AG04449 (cell line): ENCODE data around the gene C2CD2.

Experiments used
- CTCF ChIA-PET: fragments of 350-600 bp; formaldehyde crosslinking; extraction: SDS; loops from one replicate; lab custom pipeline; 2021; ENCODE audit warnings: antibody characterized with exemption; lab: Yijun Ruan, JAX
- POLR2A ChIA-PET: fragments of 400-600, 350-600 bp; formaldehyde crosslinking; extraction: SDS; loops from one replicate; lab custom pipeline; 2020; ENCODE audit warnings: antibody characterized with exemption, inconsistent platforms; lab: Yijun Ruan, JAX
- DNase-seq: peaks from one replicate; pipeline ENCODE4 v3.0.0-alpha.2; 2010; ENCODE audit warnings: low read depth, low spot score
- H3K4me3 ChIP-seq: 2 replicates; pipeline ENCODE4 v1.5.1; 2011; ENCODE audit warnings: low read depth, mild to moderate bottlenecking, control low read depth, low read length
- TF ChIP-seq, protein P1 (sequence below): IDR thresholded peaks from one replicate; pipeline ENCODE4 v1.5.1; 2011; ENCODE audit warnings: mild to moderate bottlenecking, moderate library complexity, low read length, control low read depth, inconsistent platforms; ENCODE audit not compliant: insufficient read depth; ENCODE audit errors: missing control alignments

Gene C2CD2

DNA sequence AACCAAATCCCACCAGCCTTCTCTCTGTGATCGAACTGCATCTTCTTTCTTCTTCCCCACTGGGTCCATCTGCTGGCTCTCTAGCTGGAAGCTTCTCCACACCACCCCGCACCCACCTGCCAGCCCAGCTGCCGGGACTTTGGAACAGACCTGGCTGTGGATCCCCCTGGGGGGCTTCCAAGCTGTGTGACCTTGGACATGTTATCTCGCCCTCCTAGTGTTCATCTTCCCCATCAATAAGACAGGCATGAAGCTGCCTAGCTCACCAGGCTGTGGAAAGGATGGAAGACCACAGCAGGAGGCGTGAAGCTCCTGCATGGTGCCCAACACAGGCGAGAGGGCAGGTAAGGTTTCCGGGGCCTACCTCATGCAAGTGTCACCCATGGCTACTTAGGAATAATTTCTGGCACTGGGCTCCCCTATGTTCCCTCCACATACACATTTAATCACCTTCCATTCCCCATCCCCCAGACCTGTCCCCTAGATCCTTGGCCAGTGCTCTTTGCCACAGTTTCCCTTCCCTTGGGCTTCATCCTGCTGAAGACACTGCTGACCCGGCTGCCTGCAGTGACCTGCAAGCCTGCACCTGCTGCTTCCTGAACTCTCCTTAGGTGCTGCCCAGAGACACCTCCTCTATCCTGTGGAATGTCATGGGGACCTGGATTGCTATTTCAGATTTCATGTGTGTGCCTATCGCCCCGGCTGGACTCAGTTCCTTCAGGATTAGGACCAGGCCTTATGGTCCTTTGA lies 13.2 kb upstream of the C2CD2 start:
- no peak overlapping the region for H3K4me3 ChIP-seq
- TF ChIP-seq, protein P1, sequence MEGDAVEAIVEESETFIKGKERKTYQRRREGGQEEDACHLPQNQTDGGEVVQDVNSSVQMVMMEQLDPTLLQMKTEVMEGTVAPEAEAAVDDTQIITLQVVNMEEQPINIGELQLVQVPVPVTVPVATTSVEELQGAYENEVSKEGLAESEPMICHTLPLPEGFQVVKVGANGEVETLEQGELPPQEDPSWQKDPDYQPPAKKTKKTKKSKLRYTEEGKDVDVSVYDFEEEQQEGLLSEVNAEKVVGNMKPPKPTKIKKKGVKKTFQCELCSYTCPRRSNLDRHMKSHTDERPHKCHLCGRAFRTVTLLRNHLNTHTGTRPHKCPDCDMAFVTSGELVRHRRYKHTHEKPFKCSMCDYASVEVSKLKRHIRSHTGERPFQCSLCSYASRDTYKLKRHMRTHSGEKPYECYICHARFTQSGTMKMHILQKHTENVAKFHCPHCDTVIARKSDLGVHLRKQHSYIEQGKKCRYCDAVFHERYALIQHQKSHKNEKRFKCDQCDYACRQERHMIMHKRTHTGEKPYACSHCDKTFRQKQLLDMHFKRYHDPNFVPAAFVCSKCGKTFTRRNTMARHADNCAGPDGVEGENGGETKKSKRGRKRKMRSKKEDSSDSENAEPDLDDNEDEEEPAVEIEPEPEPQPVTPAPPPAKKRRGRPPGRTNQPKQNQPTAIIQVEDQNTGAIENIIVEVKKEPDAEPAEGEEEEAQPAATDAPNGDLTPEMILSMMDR: no peak
- CTCF ChIA-PET: no interaction called here
- POLR2A ChIA-PET: no interaction called here
- DNase-seq: no peak

DNA sequence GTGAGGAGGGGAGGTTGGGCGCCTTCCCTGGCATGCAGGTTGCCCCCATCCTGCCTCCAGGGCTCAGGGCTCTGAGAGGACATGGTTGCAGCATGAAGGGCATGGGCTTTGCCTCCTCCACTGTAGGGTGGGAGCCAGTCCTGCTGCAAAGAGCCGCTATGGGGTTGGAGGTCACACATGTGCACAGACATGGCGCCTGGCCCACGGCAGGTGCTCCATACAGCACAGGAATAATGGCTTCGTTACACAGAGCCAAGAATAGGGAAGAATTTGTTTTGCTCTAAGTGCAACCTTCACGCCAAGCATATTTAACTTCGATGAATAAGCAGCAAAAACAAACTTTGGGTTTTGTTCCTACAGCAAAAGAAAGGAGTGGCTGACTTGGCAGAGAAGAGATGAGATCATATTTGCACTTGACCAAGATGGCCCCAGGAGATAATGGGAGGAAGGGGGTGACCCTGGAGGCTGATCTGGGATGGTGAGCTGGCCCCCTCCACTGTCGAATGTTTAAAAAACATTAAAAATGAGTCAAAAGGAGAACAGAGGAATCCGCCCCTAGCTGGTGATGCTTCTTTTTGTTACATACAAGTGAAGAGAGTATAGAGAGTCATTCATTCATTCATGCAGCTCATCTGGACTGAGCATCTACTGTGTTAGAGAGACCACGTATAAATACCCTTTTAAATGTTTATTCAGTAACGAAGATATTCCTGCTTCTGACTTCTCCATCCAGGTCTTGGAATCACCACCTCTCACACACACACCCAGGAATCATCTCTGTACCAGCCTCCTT lies 12.4 kb upstream of the C2CD2 start:
- CTCF ChIA-PET: no interaction called here
- POLR2A ChIA-PET: no interaction called here
- no peak overlapping the region for H3K4me3 ChIP-seq
- TF ChIP-seq, protein P1: no peak
- DNase-seq: no peak

DNA sequence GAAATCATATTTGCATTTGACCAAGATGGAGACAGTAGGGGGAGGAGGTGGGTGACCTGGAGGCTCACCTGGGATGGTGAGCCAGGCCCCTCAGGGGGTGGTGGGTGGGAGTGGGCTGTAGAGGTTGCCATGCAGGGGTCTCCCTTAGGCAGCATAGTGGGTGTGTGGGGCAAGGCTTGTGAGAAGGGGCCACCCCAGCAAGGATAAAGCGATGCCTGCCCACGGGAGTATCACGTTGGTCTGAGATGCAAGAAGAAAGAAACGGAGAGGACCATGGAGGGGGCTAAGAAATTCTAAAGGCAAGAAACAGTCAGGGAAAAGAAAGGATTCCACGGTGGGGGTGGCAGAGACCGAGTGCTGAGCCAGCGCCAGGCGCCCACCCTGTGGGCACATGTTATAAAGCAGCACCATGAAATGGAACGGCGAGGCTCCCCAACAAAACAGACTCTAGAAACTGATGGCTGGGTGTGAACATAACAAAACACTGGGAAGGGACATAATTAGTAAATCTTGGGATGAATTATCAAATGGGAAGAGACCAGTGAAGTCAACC lies 11.7 kb upstream of the C2CD2 start:
- ChIA-PET CTCF (interaction anchor here (0.9 kb wide), 1 partner anchor 21 kb away, joined by 3 read pairs; no protein-coding TSS in a partner anchor), POLR2A (no interaction called here)
- H3K4me3 ChIP-seq: no peak overlapping the region
- no peak for DNase-seq
- TF ChIP-seq, protein P1: no peak

DNA sequence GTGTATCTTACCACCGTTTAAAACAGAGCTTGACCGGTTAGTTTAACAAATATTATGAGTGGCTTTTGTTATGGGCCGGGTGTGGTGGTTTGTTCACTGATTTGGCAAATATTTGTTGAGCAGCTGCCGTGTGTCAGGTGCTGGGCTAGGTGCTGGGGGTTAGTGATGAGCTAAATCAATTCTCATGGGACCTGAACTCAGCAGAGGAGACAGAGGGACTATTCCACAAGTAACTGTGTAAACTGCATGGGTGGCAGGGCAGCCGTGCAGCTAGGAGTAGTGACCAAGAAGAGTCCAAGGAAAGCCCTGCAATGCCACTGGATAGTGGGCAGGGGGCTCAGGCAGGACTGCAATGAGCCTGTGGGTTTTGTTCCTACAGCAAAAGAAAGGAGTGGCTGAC lies 11.2 kb upstream of the C2CD2 start:
- TF ChIP-seq, protein P1: no peak
- POLR2A ChIA-PET: no interaction called here
- DNase-seq: no peak
- CTCF ChIA-PET: interaction anchor here (0.9 kb wide), 1 partner anchor 21 kb away, joined by 3 read pairs; no protein-coding TSS in a partner anchor
- H3K4me3 ChIP-seq: no peak overlapping the region

DNA sequence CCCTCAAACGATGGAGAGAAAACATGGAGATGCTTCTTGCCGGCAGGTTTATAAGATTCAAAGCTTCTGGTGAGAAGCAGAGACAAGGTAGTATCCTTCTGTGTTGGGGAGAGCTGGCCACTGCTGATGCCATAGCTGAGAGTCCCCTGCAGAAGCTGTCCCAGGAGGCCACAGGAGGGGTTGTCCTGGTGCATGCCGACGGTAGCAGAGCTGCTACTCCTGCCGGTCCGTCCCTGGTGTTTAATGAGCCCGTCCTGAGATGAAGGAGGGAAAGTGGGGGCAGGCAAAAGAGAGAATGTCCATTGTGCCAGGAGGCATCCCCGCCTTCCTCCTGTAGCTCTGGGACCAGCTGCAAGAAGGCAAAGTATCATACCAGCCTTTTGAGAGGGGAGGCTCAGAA lies 10.4 kb upstream of the C2CD2 start:
- DNase-seq: no peak
- TF ChIP-seq, protein P1: no peak
- no peak overlapping the region for H3K4me3 ChIP-seq
- ChIA-PET CTCF (interaction anchor here (1.2 kb wide), 1 partner anchor 20 kb away, joined by 3 read pairs; no protein-coding TSS in a partner anchor), POLR2A (no interaction called here)
